SK-N-SH (cell line): Measurements from ENCODE around the gene THBS3. TPM values are rescaled to one million over a fixed set of nuclear protein-coding genes. Genes with fewer than 3 reads are reported as not detected.
"Not testable (repeated sequence)": the region's sequence is repeated elsewhere in the genome, so short reads cannot be mapped to it uniquely, and the experiment has no call there.

Experiments used
- CTCF ChIA-PET: fragments of 300-600, 350-600 bp; formaldehyde crosslinking; extraction: SDS; loops from one replicate; lab custom pipeline; 2021; lab: Yijun Ruan, JAX
- POLR2A ChIA-PET: fragments of 350-600 bp; sonication (Branson Sonifier 250); formaldehyde crosslinking; extraction: SDS; loops from one replicate; lab custom pipeline; 2020; ENCODE audit warnings: antibody characterized with exemption, inconsistent platforms; lab: Yijun Ruan, JAX
- DNase-seq: peaks from one replicate; pipeline ENCODE4 v3.0.0; 2012
- H2AFZ ChIP-seq: fragments of 200-600 bp; sonication (generic); 2 replicates; pipeline ENCODE4 v1.8.1; 2016; ENCODE audit warnings: antibody characterized with exemption, mild to moderate bottlenecking, low read depth
- H3F3A ChIP-seq: fragments of 200-600 bp; sonication (generic); replicated peaks from 2 replicates; pipeline ENCODE3; 2016; ENCODE audit warnings: antibody characterized with exemption, mild to moderate bottlenecking; ENCODE audit not compliant: insufficient read depth
- H3K27ac ChIP-seq, 2 experiments: fragments of 200-500 bp in 1 of 2; fragments of 200-600 bp in 1 of 2; sonication (Bioruptor generic) in 1 of 2; sonication (generic), shearing (Covaris generic) in 1 of 2; 2 replicates each; pipeline versions ENCODE4 v1.5.1 to v1.6.1; 2014 to 2016; ENCODE audit warnings: low read depth in 2 of 2, inconsistent platforms in 1 of 2, low read length in 1 of 2, mild to moderate bottlenecking in 1 of 2, mixed read lengths in 1 of 2
- H3K27me3 ChIP-seq: fragments of 200-600 bp; sonication (generic), shearing (Covaris generic); 2 replicates; pipeline ENCODE4 v1.6.1; 2016; ENCODE audit warnings: mixed run types; ENCODE audit not compliant: insufficient read depth
- H3K36me3 ChIP-seq, 2 experiments: fragments of 200-500 bp in 1 of 2; fragments of 200-600 bp in 1 of 2; sonication (Bioruptor generic) in 1 of 2; sonication (generic) in 1 of 2; replicated peaks in 1 of 2; 2 replicates each; pipeline versions ENCODE3 to v1.5.1; 2014 to 2016; ENCODE audit warnings: low read length in 1 of 2, mild to moderate bottlenecking in 1 of 2; ENCODE audit not compliant: insufficient read depth in 2 of 2, control insufficient read depth in 1 of 2
- H3K4me1 ChIP-seq, 2 experiments: fragments of 200-500 bp in 1 of 2; fragments of 200-600 bp in 1 of 2; sonication (Bioruptor generic) in 1 of 2; sonication (generic), shearing (Covaris generic) in 1 of 2; 2 replicates each; pipeline versions ENCODE4 v1.5.1 to v1.6.1; 2014 to 2016; ENCODE audit warnings: low read depth in 1 of 2, low read length in 1 of 2, mixed run types in 1 of 2; ENCODE audit not compliant: insufficient read depth in 2 of 2, control insufficient read depth in 1 of 2
- H3K4me2 ChIP-seq: fragments of 200-600 bp; sonication (generic), shearing (Covaris generic); 2 replicates; pipeline ENCODE4 v1.6.1; 2017; ENCODE audit warnings: mixed run types
- H3K4me3 ChIP-seq, 2 experiments: fragments of 200-500 bp in 1 of 2; fragments of 200-600 bp in 1 of 2; sonication (Bioruptor generic) in 1 of 2; sonication (generic), shearing (Covaris generic) in 1 of 2; 2 replicates each; pipeline versions ENCODE4 v1.5.1 to v1.8.1; 2014 to 2016; ENCODE audit warnings: low read depth in 2 of 2, inconsistent platforms in 1 of 2, low read length in 1 of 2, mild to moderate bottlenecking in 1 of 2, mixed read lengths in 1 of 2, moderate library complexity in 1 of 2
- H3K79me2 ChIP-seq: fragments of 200-600 bp; sonication (generic); 2 replicates; pipeline ENCODE4 v1.8.1; 2017; ENCODE audit warnings: mild to moderate bottlenecking; ENCODE audit not compliant: insufficient read depth
- H3K9ac ChIP-seq: fragments of 200-600 bp; sonication (generic); 2 replicates; pipeline ENCODE4 v1.6.1; 2017; ENCODE audit warnings: mixed run types
- H3K9me2 ChIP-seq: fragments of 200-600 bp; sonication (generic); 2 replicates; pipeline ENCODE4 v1.6.1; 2017; ENCODE audit warnings: mixed run types
- H3K9me3 ChIP-seq: fragments of 200-600 bp; sonication (generic); 2 replicates; pipeline ENCODE4 v1.6.1; 2017; ENCODE audit warnings: mixed run types, mild to moderate bottlenecking, moderate library complexity
- H4K20me1 ChIP-seq: fragments of 200-600 bp; sonication (generic); 2 replicates; pipeline ENCODE4 v1.6.1; 2017; ENCODE audit warnings: mild to moderate bottlenecking, mixed run types; ENCODE audit not compliant: insufficient read depth
- ELF1 ChIP-seq: IDR thresholded peaks from 2 replicates; pipeline ENCODE4 v1.4.0; 2012
- EP300 ChIP-seq, 2 experiments: IDR thresholded peaks; 2 replicates each; pipeline versions ENCODE4 v1.4.0 to v1.6.1; 2012; ENCODE audit warnings: borderline replicate concordance in 1 of 2, low read depth in 1 of 2, low read length in 1 of 2
- EZH2phosphoT487 ChIP-seq: fragments of 200-600 bp; sonication (generic); IDR thresholded peaks from 2 replicates; pipeline ENCODE4 v1.6.1; 2017; ENCODE audit warnings: low read depth, mixed run types, mild to moderate bottlenecking, antibody characterized with exemption, moderate library complexity, borderline replicate concordance
- FOXJ3 ChIP-seq: sonication (generic); formaldehyde crosslinking; IDR thresholded peaks from 2 replicates; pipeline ENCODE4 v1.5.1; 2020; ENCODE audit warnings: mild to moderate bottlenecking, missing genetic modification reagents
- GABPA ChIP-seq: IDR thresholded peaks from 2 replicates; pipeline ENCODE4 v1.4.0; 2012; ENCODE audit warnings: low read depth, mild to moderate bottlenecking
- GATA2 ChIP-seq: sonication (generic); formaldehyde crosslinking; IDR thresholded peaks from 2 replicates; pipeline ENCODE4 v1.5.0; 2020; ENCODE audit warnings: mild to moderate bottlenecking, missing genetic modification reagents
- MEF2A ChIP-seq: IDR thresholded peaks from 2 replicates; pipeline ENCODE4 v1.4.0; 2012; ENCODE audit warnings: low read depth, borderline replicate concordance
- MXI1 ChIP-seq: IDR thresholded peaks from 2 replicates; pipeline ENCODE4 v1.6.1; 2012; ENCODE audit warnings: mild to moderate bottlenecking, low read depth, low read length, improper control_type of control experiment
- NFIC ChIP-seq: IDR thresholded peaks from 2 replicates; pipeline ENCODE4 v1.4.0; 2012; ENCODE audit warnings: borderline replicate concordance
- PBX3 ChIP-seq: IDR thresholded peaks from 2 replicates; pipeline ENCODE4; 2012
- RAD21 ChIP-seq: IDR thresholded peaks from 2 replicates; pipeline ENCODE4 v1.6.1; 2012; ENCODE audit warnings: mild to moderate bottlenecking, low read length
- SMC3 ChIP-seq: IDR thresholded peaks from 2 replicates; pipeline ENCODE4 v1.6.1; 2012; ENCODE audit warnings: low read depth, low read length, improper control_type of control experiment
- TCF12 ChIP-seq: IDR thresholded peaks from 2 replicates; pipeline ENCODE4 v1.4.0; 2012
- TEAD4 ChIP-seq: IDR thresholded peaks from 2 replicates; pipeline ENCODE4 v1.4.0; 2012; ENCODE audit warnings: mild to moderate bottlenecking, borderline replicate concordance; ENCODE audit not compliant: insufficient read depth
- WGBS: methylation state at CpG from one replicate; pipeline ENCODE4 v1.1.6; 2017; ENCODE audit warnings: low lambda C conversion rate; 5-methylcytosine and 5-hydroxymethylcytosine counted together
- polyA plus RNA-seq, 3 experiments: library from polyadenylated mRNA; depleted of rRNA; stranded (reverse); fragments of >200 nt; gene quantifications; 2 replicates each; pipeline ENCODE4 v1.2.3, GENCODE V29; 2012
- TF ChIP-seq, protein P1 (sequence below): IDR thresholded peaks from 2 replicates; pipeline ENCODE4 v1.6.1; 2012; ENCODE audit warnings: mild to moderate bottlenecking, low read depth, low read length, moderate library complexity
- TF ChIP-seq, protein P2 (sequence below): IDR thresholded peaks from 2 replicates; pipeline ENCODE4 v1.4.0; 2012; ENCODE audit warnings: low read depth
- TF ChIP-seq, protein P3 (sequence below): fragments of 200-600 bp; sonication (generic); IDR thresholded peaks from 2 replicates; pipeline ENCODE4 v1.6.1; 2017; ENCODE audit warnings: antibody characterized with exemption, mild to moderate bottlenecking, moderate library complexity

THBS3 gene
- polyA plus RNA-seq, 1 of the 3 experiments (the other 2 are of a cell fraction): 124 TPM

DNA sequence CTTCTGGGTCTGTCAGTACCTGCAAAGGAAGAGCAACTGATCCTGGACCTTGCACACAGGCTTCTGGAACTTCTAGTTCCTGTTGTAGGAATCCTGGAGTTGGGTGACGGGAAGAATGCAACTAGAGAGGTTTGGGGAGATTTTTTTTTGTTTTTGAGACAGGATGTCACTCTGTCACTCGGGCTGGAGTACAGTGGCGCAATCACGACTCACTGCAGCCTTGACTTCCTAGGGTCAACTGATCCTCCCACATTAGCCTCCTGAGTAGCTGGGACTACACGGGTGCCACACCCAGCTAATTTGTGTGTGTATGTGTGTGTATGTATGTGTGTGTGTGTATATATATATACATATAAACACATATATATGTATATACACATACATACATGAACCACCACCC lies 28.8 kb upstream of the THBS3 start:
- H3K79me2 ChIP-seq: peaks cover 8% of the 10 kb centered on the region; the same call in 1 of the 2 replicates
- no peak overlapping the region for H2AFZ ChIP-seq
- WGBS: 74% methylated on average over 5 of the region's 5 CpGs
- H3K4me2 ChIP-seq: no peak overlapping the region
- peaks cover 0 to 9% of the 10 kb centered on the region in 2 experiments for H3K36me3 ChIP-seq
- no peak overlapping the region for H3K9ac ChIP-seq
- no peaks in the 10 kb centered on the region for H3K9me2 ChIP-seq
- no peak overlapping the region for H3K4me3 ChIP-seq
- H4K20me1 ChIP-seq: no peaks in the 10 kb centered on the region
- POLR2A ChIA-PET: no interaction called here
- H3K27me3 ChIP-seq: no peaks in the 10 kb centered on the region
- H3K9me3 ChIP-seq: no peaks in the 10 kb centered on the region
- H3K27ac ChIP-seq: no peak overlapping the region
- DNase-seq: no peak
- TF ChIP-seq, protein P1, sequence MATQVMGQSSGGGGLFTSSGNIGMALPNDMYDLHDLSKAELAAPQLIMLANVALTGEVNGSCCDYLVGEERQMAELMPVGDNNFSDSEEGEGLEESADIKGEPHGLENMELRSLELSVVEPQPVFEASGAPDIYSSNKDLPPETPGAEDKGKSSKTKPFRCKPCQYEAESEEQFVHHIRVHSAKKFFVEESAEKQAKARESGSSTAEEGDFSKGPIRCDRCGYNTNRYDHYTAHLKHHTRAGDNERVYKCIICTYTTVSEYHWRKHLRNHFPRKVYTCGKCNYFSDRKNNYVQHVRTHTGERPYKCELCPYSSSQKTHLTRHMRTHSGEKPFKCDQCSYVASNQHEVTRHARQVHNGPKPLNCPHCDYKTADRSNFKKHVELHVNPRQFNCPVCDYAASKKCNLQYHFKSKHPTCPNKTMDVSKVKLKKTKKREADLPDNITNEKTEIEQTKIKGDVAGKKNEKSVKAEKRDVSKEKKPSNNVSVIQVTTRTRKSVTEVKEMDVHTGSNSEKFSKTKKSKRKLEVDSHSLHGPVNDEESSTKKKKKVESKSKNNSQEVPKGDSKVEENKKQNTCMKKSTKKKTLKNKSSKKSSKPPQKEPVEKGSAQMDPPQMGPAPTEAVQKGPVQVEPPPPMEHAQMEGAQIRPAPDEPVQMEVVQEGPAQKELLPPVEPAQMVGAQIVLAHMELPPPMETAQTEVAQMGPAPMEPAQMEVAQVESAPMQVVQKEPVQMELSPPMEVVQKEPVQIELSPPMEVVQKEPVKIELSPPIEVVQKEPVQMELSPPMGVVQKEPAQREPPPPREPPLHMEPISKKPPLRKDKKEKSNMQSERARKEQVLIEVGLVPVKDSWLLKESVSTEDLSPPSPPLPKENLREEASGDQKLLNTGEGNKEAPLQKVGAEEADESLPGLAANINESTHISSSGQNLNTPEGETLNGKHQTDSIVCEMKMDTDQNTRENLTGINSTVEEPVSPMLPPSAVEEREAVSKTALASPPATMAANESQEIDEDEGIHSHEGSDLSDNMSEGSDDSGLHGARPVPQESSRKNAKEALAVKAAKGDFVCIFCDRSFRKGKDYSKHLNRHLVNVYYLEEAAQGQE: no peak
- TF ChIP-seq, protein P2, sequence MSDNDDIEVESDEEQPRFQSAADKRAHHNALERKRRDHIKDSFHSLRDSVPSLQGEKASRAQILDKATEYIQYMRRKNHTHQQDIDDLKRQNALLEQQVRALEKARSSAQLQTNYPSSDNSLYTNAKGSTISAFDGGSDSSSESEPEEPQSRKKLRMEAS: no peak
- TF ChIP-seq GABPA (no peak), TCF12 (no peak), EP300 (IDR thresholded peaks at IDR 0.05; ENCODE audit: borderline replicate concordance in 1 of 2, low read depth in 1 of 2, low read length in 1 of 2) (no peak), ELF1 (no peak), MXI1 (no peak), TEAD4 (no peak), MEF2A (no peak), SMC3 (no peak), FOXJ3 (CRISPR knock-in tag) (no peak), PBX3 (no peak), NFIC (no peak), GATA2 (no peak), EZH2phosphoT487 (no peak), RAD21 (no peak)
- TF ChIP-seq, protein P3, sequence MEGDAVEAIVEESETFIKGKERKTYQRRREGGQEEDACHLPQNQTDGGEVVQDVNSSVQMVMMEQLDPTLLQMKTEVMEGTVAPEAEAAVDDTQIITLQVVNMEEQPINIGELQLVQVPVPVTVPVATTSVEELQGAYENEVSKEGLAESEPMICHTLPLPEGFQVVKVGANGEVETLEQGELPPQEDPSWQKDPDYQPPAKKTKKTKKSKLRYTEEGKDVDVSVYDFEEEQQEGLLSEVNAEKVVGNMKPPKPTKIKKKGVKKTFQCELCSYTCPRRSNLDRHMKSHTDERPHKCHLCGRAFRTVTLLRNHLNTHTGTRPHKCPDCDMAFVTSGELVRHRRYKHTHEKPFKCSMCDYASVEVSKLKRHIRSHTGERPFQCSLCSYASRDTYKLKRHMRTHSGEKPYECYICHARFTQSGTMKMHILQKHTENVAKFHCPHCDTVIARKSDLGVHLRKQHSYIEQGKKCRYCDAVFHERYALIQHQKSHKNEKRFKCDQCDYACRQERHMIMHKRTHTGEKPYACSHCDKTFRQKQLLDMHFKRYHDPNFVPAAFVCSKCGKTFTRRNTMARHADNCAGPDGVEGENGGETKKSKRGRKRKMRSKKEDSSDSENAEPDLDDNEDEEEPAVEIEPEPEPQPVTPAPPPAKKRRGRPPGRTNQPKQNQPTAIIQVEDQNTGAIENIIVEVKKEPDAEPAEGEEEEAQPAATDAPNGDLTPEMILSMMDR: no peak
- TF ChIP-seq, all 33 proteins: peak for 0
- CTCF ChIA-PET: interaction anchor here (0.6 to 0.8 kb wide), 2 partner anchors 14 to 17 kb away, joined by 3 to 4 read pairs; no protein-coding TSS in a partner anchor
- Histone ChIP-seq H3K4me1 (peaks cover 0 to 8% of the 10 kb centered on the region in 2 experiments; a peak in 3 of 4 replicates), H3F3A (no peaks in the 10 kb centered on the region)

DNA sequence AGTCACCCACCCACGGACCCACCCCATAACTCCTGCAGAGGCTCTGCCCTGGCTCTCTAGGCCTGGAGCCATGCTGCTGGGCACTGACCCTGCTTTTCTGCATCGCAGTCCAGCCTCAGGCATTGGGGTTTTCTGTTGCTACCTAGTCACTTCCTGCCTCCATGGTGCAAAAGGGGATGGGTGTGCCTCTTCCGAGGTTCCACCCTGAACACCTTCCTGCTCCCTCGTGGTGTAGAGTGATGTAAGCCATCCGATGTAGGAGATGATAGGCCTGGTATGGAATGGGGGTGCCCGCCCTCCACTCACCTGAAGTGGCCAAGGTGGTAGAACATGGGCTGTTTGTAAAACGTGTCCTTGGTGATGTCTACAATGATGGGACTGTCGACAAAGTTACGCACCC lies 27.7 kb upstream of the THBS3 start:
- H3K9ac ChIP-seq, H3K36me3 ChIP-seq, H3K79me2 ChIP-seq, H3K4me2 ChIP-seq, POLR2A ChIA-PET, H3K27ac ChIP-seq, H4K20me1 ChIP-seq, H3K9me3 ChIP-seq, CTCF ChIA-PET, H3F3A ChIP-seq, H3K9me2 ChIP-seq, DNase-seq, H3K4me3 ChIP-seq, H3K27me3 ChIP-seq, H2AFZ ChIP-seq, H3K4me1 ChIP-seq: not testable (repeated sequence)
- WGBS: 90% methylated on average over 4 of the region's 9 CpGs

GRCh38 chr1:155233502-155233901 lies 25.8 kb upstream of the THBS3 start:
- POLR2A ChIA-PET, H4K20me1 ChIP-seq, H3K9me2 ChIP-seq, H3F3A ChIP-seq, H3K36me3 ChIP-seq, H3K9ac ChIP-seq, H3K9me3 ChIP-seq, H2AFZ ChIP-seq, H3K79me2 ChIP-seq, H3K27me3 ChIP-seq, CTCF ChIA-PET, H3K4me1 ChIP-seq, DNase-seq, H3K27ac ChIP-seq, H3K4me3 ChIP-seq, H3K4me2 ChIP-seq: not testable (repeated sequence)
- 100% methylated on average over 1 of the region's 5 CpGs for WGBS
